Neural cell (in vitro differentiated cells): Measurements from ENCODE around the gene RGL1.

Experiments
- EP300 ChIP-seq: fragments of 450-650 bp; conservative IDR thresholded peaks from 2 replicates; pipeline ENCODE4 v1.6.1; 2014; ENCODE audit warnings: antibody characterized with exemption, mild to moderate bottlenecking, moderate library complexity; ENCODE audit not compliant: poor library complexity, severe bottlenecking
- EZH2 ChIP-seq: fragments of 200-600, 300-800 bp; shearing (Covaris generic), sonication (generic); IDR thresholded peaks from 2 replicates; pipeline ENCODE4 v1.6.1; 2014; ENCODE audit warnings: antibody characterized with exemption, low read length, borderline replicate concordance, mild to moderate bottlenecking; ENCODE audit not compliant: insufficient read depth, poor library complexity, severe bottlenecking
- MXI1 ChIP-seq: fragments of 450-650 bp; conservative IDR thresholded peaks from 2 replicates; pipeline ENCODE4 v1.6.1; 2014; ENCODE audit warnings: antibody characterized with exemption, mild to moderate bottlenecking; ENCODE audit not compliant: poor library complexity, severe bottlenecking
- POLR2AphosphoS5 ChIP-seq: IDR thresholded peaks from 2 replicates; pipeline ENCODE4 v1.6.1; 2012
- SMC3 ChIP-seq: fragments of 450-650 bp; conservative IDR thresholded peaks from 2 replicates; pipeline ENCODE4 v1.6.1; 2014; ENCODE audit warnings: antibody characterized with exemption, mild to moderate bottlenecking, moderate library complexity; ENCODE audit not compliant: poor library complexity
- TAF1 ChIP-seq: IDR thresholded peaks from 2 replicates; pipeline ENCODE4 v1.6.1; 2012; ENCODE audit warnings: low read depth
- TF ChIP-seq, protein P1 (sequence below): fragments of 450-650 bp; IDR thresholded peaks from 2 replicates; pipeline ENCODE4 v1.5.1; 2014; ENCODE audit warnings: antibody characterized with exemption, mild to moderate bottlenecking, moderate library complexity; ENCODE audit not compliant: poor library complexity, severe bottlenecking
- TF ChIP-seq, protein P2 (sequence below): IDR thresholded peaks from 2 replicates; pipeline ENCODE4 v1.6.1; 2012; ENCODE audit warnings: borderline replicate concordance

DNA sequence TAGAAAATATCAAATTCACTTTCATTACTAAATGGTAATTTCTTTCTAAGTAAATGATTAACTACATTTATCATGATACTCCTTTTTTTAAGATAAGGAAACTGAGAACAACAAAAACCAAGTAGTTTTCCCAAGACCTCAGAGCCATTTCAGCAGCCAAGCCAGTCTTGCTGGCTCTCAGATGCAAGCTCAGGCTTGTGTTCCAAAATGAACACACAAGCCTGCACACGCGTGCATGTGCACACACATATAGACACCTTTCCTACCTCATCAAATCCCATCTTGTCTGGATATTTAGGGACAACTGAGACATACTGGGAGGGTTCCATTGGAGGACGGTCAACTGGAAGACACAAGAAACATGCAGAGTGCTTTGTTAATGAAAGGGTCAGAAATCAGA lies 149.6 kb downstream of the RGL1 start:
- TF ChIP-seq, protein P1, sequence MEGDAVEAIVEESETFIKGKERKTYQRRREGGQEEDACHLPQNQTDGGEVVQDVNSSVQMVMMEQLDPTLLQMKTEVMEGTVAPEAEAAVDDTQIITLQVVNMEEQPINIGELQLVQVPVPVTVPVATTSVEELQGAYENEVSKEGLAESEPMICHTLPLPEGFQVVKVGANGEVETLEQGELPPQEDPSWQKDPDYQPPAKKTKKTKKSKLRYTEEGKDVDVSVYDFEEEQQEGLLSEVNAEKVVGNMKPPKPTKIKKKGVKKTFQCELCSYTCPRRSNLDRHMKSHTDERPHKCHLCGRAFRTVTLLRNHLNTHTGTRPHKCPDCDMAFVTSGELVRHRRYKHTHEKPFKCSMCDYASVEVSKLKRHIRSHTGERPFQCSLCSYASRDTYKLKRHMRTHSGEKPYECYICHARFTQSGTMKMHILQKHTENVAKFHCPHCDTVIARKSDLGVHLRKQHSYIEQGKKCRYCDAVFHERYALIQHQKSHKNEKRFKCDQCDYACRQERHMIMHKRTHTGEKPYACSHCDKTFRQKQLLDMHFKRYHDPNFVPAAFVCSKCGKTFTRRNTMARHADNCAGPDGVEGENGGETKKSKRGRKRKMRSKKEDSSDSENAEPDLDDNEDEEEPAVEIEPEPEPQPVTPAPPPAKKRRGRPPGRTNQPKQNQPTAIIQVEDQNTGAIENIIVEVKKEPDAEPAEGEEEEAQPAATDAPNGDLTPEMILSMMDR: no peak
- no peak for TF ChIP-seq EZH2
- TF ChIP-seq MXI1: no peak
- no peak for TF ChIP-seq TAF1
- no peak for TF ChIP-seq EP300
- no peak for TF ChIP-seq POLR2AphosphoS5
- TF ChIP-seq, protein P2, sequence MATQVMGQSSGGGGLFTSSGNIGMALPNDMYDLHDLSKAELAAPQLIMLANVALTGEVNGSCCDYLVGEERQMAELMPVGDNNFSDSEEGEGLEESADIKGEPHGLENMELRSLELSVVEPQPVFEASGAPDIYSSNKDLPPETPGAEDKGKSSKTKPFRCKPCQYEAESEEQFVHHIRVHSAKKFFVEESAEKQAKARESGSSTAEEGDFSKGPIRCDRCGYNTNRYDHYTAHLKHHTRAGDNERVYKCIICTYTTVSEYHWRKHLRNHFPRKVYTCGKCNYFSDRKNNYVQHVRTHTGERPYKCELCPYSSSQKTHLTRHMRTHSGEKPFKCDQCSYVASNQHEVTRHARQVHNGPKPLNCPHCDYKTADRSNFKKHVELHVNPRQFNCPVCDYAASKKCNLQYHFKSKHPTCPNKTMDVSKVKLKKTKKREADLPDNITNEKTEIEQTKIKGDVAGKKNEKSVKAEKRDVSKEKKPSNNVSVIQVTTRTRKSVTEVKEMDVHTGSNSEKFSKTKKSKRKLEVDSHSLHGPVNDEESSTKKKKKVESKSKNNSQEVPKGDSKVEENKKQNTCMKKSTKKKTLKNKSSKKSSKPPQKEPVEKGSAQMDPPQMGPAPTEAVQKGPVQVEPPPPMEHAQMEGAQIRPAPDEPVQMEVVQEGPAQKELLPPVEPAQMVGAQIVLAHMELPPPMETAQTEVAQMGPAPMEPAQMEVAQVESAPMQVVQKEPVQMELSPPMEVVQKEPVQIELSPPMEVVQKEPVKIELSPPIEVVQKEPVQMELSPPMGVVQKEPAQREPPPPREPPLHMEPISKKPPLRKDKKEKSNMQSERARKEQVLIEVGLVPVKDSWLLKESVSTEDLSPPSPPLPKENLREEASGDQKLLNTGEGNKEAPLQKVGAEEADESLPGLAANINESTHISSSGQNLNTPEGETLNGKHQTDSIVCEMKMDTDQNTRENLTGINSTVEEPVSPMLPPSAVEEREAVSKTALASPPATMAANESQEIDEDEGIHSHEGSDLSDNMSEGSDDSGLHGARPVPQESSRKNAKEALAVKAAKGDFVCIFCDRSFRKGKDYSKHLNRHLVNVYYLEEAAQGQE: no peak
- no peak for TF ChIP-seq SMC3
